Osteoblast (primary cell): ENCODE data around the gene RELN. TPM values are rescaled to one million over a fixed set of nuclear protein-coding genes. Genes with fewer than 3 reads are reported as not detected.

Experiments used
- DNase-seq: peaks from one replicate; pipeline ENCODE4 v3.0.0; 2011; ENCODE audit warnings: low spot score, mixed read lengths; ENCODE audit not compliant: insufficient read length; ENCODE audit errors: missing footprints
- H2AFZ ChIP-seq: 2 replicates; pipeline ENCODE4 v1.6.0; 2011; ENCODE audit warnings: mild to moderate bottlenecking, low read length
- H3K27ac ChIP-seq: 2 replicates; pipeline ENCODE4 v1.5.1; 2011; ENCODE audit warnings: mild to moderate bottlenecking, low read depth, low read length, moderate library complexity
- H3K27me3 ChIP-seq: 2 replicates; pipeline ENCODE4 v1.6.0; 2012; ENCODE audit warnings: mild to moderate bottlenecking, control low read depth, inconsistent platforms, low read length, moderate library complexity; ENCODE audit not compliant: insufficient read depth
- H3K36me3 ChIP-seq: 2 replicates; pipeline ENCODE4 v1.5.1; 2011; ENCODE audit warnings: mild to moderate bottlenecking, low read length, control low read depth, moderate library complexity; ENCODE audit not compliant: insufficient read depth
- H3K4me1 ChIP-seq: 2 replicates; pipeline ENCODE4 v1.5.1; 2011; ENCODE audit warnings: mild to moderate bottlenecking, low read length, control low read depth, moderate library complexity; ENCODE audit not compliant: insufficient read depth
- H3K4me2 ChIP-seq: 2 replicates; pipeline ENCODE4 v1.6.0; 2011; ENCODE audit warnings: mild to moderate bottlenecking, low read length; ENCODE audit not compliant: insufficient read depth
- H3K4me3 ChIP-seq: fragments of 200-600 bp; sonication (generic); 3 replicates; pipeline ENCODE4 v1.5.1; 2012; ENCODE audit warnings: mild to moderate bottlenecking, low read length, inconsistent platforms; ENCODE audit not compliant: insufficient read depth
- H3K79me2 ChIP-seq: 2 replicates; pipeline ENCODE4 v1.6.0; 2012; ENCODE audit warnings: mild to moderate bottlenecking, low read length, control low read depth, inconsistent platforms; ENCODE audit not compliant: insufficient read depth
- H3K9me3 ChIP-seq: 2 replicates; pipeline ENCODE4 v1.5.1; 2011; ENCODE audit warnings: low read depth, low read length, control low read depth
- H4K20me1 ChIP-seq: 2 replicates; pipeline ENCODE4 v1.6.0; 2012; ENCODE audit warnings: mild to moderate bottlenecking, low read length, control low read depth; ENCODE audit not compliant: insufficient read depth
- CTCF ChIP-seq: IDR thresholded peaks from 2 replicates; pipeline ENCODE4 v1.5.1; 2011; ENCODE audit warnings: mild to moderate bottlenecking, low read depth, low read length, moderate library complexity; ENCODE audit errors: extremely low read depth
- total RNA-seq: library from RNA; depleted of rRNA; stranded (reverse); fragments of >200 nt; gene quantifications from 2 replicates; pipeline ENCODE4 v1.2.3, GENCODE V29; 2012

RELN gene
- total RNA-seq, 1 donor: 0.36 TPM

- Histone ChIP-seq H3K79me2 (no peaks in the 10 kb centered on the region), H3K27me3 (peaks cover 48% of the 10 kb centered on the region), H3K4me1 (peaks cover 2% of the 10 kb centered on the region), H3K9me3 (no peaks in the 10 kb centered on the region), H3K36me3 (no peaks in the 10 kb centered on the region), H3K4me2 (no peak overlapping the region), H3K4me3 (no peak overlapping the region), H2AFZ (no peak overlapping the region), H3K27ac (no peak overlapping the region), H4K20me1 (no peaks in the 10 kb centered on the region)
- peak; percentile 76 for TF ChIP-seq CTCF
- peak; percentile 91 for DNase-seq
Observed at GRCh38 chr7:103447073-103447960, 542.1 kb downstream of the RELN start.

- Histone ChIP-seq H2AFZ (peak within 1 kb of the TSS; percentile 80), H3K4me1 (peaks cover 2% of the 10 kb centered on the region), H3K9me3 (no peaks in the 10 kb centered on the region), H3K4me3 (peak within 1 kb of the TSS; percentile 53), H4K20me1 (no peaks in the 10 kb centered on the region), H3K36me3 (no peaks in the 10 kb centered on the region), H3K27me3 (peaks cover 48% of the 10 kb centered on the region), H3K4me2 (peak within 1 kb of the TSS; percentile 78), H3K79me2 (no peaks in the 10 kb centered on the region), H3K27ac (no peak within 1 kb of the TSS)
- DNase-seq: no peak
- TF ChIP-seq CTCF: no peak
Observed at GRCh38 chr7:103446049-103446520, 543.4 kb downstream of the RELN start, which contains the start of gene SLC26A5. Gene SLC26A5, minus strand, starts transcription at chr7:103446207. Its CDS starts 24,693 bp downstream, at chr7:103421514.

- Histone ChIP-seq H3K4me2 (peak overlapping the region; percentile 78), H3K79me2 (no peaks in the 10 kb centered on the region), H3K36me3 (no peaks in the 10 kb centered on the region), H3K4me1 (peaks cover 2% of the 10 kb centered on the region), H3K27ac (no peak overlapping the region), H3K4me3 (peak overlapping the region; percentile 53), H3K9me3 (no peaks in the 10 kb centered on the region), H4K20me1 (no peaks in the 10 kb centered on the region), H3K27me3 (peaks cover 52% of the 10 kb centered on the region), H2AFZ (peak overlapping the region; percentile 80)
- DNase-seq: peak; percentile 84
- no peak for TF ChIP-seq CTCF
Observed at GRCh38 chr7:103445228-103446048, 544.0 kb downstream of the RELN start.
